Globus pallidus (tissue), 1 donor: ENCODE results near the gene CDCA8.
A peak's percentile ranks its signal among the peaks of the same experiment; 100 is the strongest.

Source experiments
- DNase-seq: peaks from one replicate; pipeline ENCODE4 v3.0.0-alpha.2; 2015; ENCODE audit warnings: low spot score

CDCA8 gene

DNA sequence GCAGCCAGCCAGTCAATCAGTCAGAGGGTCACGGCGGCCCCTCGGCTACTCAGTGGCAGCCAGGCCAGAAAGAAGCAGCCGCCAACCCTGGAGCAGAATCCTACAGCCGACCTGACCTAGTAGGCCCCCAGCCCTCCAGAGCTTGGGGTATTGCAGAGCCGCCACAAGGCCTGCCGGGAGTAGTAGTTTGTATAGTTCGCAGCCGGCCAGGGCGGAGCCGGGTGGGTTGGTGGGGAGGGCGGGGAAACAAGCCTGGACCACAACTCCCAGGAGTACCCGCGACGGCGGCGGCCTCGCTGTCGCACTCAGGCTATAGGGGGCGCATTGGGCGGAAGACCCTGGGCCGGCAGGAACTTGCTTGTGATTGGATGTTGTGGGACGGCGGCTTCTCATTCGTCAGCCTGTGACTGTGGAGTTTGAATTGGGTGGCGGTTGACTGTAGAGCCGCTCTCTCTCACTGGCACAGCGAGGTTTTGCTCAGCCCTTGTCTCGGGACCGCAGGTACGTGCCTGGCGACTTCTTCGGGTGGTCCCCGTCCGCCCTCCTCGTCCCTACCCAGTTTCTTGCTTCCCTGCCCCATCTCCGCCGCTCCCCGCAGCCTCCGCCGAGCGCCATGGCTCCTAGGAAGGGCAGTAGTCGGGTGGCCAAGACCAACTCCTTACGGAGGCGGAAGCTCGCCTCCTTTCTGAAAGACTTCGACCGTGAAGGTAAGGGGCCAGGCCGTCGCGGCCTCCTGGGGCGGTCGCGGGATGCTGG is at the start of gene CDCA8:
CDCA8 (plus strand) TSS at position 439 of the 756 bp plus-strand sequence; CDS start at position 614, 175 bp downstream.
- DNase-seq: peak; percentile 98

DNA sequence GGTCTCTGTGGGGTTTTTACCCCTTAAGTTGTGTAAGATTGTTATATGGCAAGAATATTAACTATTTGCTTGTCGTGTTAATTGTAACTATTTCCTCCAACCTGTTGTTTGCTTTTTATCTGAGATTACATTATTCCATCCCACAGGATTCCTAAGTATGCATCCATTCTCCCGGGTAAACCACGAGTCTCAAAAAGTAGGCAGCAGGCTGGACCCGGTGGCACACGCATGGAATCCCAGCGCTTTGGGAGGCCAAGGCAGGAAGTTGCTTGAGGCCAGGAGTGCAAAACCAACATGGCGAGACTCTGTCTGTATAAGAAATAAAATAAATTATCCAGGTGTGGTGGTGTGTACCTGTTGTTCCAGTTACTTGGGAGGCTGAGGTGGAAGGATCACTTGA is 45.0 kb upstream of the CDCA8 start:
- DNase-seq: no peak

DNA sequence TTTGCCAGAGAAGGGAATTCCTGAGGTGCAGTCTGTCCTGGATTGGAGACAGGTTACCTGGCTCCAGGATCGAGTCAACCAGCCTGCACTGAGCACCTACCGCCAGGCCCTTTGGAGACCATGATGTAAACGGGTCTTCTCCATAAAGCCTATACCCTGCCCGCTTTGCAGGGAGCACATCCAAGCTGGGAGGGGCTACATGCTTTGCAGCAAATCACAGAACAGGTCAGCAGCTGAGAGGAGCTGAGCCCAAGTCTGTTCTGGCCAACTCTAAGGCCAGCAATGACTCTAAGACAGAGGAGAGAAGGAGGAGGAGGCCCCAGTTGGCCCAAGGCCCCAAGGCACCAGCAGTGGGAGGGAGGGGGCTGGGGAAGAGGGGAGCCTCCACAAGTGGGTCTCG is 42.1 kb upstream of the CDCA8 start:
- no peak for DNase-seq

DNA sequence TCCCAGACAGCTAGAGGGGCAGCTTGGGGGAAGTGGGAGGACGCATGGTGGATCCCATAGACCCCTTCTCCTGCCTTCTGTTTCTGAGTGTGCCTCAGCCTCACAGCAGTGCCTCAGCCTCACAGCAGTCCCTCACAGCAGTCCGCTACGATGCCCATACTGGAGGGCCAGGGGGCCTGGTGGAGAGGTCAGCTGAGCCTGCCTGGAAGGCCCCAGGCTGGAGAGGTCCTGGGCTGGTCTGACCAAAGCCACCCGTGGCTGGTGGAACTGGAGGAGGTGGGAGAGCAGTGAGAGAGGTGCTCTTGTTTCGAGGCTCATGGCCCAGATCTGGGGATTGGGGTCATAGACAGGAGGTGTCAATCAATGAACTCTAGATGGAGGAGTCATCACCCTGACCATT is 41.6 kb upstream of the CDCA8 start:
- no peak for DNase-seq

DNA sequence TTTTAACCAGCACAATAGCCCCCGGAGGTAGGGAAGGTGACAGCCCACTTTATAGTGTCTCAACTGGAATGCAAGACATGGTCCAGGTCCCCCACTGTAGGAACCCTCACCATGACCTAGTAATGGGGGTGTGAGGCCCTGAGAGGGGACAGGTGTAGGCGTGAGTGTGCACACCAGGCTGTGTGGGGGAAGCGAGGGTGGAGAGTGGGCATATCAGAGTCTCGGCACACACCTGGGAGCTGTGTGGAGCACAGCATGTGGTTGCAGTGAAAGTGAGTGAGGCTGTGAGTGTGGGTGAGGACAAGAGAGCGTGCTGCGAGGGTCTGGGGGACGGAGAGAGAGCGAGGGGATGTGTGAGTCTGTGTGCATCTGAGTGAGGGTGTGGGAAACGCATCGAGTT is 40.5 kb upstream of the CDCA8 start:
- DNase-seq: no peak

DNA sequence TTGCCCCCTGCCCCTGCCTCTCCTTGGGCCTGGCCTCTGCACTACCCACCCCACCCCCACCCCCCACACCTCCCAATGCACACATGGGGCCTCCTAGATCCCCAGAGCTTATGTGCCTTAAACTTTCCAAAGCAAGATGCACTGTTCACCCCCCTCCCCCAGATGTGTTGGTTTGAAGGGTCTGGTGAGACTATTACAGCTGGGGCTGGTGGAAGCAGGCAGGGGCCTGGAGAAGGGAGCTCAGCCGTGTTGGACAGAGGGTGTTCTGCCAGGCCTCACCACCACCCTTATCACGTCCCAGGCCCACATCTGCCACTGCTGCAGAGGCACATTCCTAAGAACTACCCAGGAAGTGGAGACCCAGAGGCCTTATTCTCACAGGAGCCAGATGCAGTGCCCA is 39.3 kb upstream of the CDCA8 start:
- no peak for DNase-seq

DNA sequence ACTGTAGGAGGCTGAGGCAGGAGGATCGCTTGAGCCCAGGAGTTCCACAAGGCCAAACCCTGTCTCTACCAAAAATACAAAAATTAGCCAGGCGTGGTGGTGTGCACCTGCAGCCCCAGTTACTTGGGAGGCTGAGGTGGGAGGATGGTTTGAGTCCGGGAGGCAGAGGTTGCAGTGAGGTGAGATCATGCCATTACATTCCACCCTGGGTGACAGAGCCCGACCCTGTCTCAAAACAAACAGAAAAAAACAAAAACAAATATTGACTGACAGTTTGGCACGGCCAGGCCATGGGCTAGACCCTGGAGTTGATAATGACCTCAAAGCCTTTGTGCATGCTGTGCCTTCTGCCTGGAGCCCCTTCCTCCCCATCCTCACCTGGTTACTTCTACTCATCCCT is 38.4 kb upstream of the CDCA8 start:
- DNase-seq: no peak

DNA sequence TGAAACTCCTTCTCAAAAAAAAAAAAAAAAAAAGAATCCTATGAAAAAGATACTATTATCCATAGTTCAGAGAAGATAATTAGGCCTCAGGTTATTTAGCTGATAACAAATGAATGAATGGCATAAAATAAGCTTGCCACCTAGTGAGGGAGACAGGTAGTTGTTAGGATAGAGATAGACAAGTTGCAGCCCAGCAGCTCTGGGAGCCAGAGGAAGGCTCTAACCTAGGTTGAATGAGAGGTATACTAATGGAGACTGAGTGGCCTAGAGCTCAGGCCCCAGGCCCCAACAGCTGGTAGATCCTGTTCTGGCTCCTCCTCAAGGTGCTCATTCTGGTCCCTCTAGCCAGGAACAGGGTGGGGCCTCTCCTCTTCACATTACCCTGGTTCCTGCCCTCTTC is 37.0 kb upstream of the CDCA8 start:
- DNase-seq: no peak

DNA sequence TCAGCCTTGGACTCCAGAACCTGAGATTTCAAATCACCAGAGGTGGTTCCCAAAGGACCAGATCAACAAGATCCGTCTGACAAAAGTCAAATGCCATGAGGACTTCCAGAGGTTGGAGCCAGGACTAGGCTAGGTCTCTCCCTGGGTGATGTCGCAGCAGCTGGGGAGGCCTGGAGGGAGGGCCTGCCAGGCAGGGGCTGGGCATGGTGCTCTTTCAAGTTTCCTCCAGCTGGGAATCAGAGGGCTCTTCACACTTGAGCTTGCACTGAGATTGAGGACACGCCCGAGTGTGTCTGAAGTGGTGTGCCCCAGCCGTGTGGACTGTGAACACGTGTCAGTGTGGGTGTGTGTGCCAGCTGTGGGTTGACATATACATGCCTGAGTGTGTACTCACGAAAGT is 36.3 kb upstream of the CDCA8 start:
- no peak for DNase-seq

DNA sequence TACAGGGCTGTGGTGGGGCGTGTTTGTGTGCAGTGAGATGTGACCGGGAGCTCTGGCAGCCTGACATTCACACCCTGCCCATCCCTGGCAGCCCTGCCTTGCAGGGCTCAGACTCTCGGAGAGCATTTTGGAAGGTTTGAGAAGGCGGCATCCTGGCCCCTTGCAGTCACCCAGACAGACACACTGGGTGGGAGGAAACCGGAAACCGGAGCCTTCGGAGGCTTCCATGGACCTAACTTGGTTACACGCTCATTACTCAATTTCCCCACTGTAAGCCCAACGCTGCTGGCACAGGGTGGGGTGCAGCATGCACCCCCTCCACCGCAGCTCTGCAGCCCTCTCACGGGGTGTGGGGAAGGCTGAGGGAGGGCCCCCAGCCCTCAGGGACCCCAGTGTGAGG is 35.4 kb upstream of the CDCA8 start:
- no peak for DNase-seq

DNA sequence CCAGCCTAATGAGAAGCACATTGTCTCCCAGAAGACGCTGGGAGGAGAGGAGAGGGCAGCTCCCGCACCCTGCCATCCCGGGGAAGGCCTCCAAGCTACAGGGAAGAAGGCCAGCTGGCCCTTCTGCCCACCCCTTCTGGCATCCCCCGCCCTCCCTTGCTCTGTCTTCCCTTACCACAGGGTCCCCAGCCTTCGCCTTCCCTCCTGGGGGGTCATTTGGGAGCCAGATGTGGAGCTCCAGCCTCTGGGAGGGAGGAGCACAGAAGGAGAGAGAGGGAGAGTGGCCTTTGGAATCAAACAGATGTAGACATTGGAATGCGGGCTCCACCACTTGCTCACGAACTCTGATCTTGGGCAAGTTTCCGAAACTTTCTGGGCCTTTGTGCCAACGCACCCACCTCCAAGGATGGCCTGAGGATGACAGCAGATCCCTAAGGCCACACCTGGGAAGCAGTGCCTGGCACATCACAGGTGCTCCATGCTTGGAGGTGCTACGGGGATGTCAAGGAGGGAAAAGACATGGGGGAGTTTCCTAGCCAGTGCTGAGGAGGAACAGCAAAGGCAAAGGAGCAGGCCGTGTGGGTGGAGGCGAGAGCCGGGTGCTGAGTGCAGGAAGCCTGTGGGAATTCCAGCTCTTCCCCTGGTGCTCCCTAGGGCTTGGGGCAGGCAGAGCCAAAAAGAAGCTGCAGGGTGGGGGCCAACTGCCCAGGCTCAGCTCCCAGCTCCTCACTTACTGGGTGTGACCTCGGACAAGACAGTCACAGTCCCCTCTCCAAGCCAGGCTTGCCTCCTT is 34.5 kb upstream of the CDCA8 start:
- no peak for DNase-seq

DNA sequence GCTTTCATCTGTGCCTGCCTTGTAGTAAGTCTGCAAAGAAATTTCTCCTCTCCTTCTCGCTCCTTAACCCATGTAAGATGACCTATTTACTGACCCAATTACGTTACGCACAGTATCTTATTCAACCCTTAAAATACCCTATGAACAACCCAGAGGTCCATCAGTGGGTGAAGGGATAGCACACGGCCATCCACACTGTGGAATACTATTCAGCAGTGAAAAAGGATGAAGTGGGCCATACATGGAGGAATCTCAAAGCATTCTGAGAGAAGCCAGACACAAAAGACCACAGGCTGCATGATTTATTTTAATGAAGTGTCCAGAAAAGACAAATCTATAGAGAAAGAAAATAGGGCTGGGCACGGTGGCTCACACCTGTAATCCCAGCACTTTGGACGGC is 33.8 kb upstream of the CDCA8 start:
- no peak for DNase-seq

DNA sequence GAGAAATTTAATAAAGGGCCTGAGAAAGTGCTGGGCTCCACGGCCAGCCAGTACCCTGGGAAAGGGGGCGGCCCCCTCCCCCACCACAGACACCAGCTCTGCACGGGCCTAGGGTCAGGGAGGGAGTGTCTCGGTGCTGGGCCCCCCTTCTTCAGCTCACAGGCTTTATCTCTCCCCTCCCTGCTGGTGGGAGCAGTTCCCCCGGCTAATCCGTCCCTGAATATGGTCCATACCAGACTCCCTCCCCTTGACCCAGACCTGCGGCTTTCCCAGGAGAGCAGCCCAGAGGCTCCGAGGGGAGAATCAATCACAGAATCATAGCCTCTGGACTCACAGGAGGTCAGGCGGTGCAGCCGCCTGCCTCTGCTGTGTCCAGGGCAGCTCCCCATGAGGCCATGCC is 31.7 kb upstream of the CDCA8 start:
- DNase-seq: no peak

DNA sequence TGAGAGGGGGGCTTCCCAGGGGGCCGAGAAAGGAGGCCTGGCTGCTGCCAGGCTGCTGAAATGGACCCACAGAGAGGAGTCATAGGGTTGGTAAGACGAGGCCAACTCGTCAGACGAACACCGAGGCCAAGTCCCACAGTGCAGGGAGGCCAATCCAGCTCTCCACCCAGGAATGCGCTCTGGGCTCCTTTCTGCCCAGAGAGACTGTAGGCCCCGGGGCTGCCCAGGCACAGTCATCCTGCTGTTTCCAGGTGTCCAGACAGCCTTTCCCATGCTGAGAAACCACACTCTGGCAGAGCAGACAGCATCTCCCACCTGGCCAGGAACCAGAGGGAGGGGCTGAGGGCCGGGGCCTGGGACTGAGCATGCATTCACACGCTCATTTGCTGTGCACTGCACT is 30.9 kb upstream of the CDCA8 start:
- no peak for DNase-seq

DNA sequence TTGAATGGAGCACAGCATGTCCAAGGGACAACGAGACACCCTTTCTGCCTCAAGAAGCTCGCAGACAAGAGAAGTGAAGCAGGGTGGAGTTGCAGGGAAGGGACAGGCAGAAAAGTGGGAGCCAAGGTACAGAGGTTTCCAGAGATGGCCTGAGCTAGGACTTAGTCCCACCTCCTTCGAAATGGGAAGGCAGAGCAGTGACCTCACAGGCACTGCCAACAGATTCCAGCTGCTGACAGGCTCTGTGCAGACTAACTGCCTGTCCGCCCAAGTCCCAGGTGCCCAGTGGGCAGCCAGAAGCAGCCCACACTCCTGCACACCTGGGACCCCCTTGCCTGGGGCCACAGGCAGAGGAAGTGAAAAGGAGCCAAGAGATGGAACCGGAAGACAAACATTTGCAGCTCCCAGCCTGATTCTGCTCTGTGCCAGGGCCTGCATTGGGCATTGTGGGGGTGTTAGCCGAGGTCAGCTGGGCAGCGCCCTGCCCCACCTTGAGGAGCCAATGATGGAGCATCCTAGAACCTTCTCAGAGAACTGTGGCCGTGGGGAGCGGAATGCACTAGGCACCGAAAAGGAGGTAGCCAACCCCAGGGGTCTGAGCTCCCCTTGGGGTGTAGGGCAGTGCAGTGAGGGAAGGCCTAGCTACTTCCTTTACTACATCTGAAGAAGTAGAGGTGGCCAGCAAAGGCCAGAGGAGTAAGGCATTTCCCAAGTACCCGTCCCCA is 30.1 kb upstream of the CDCA8 start:
- DNase-seq: no peak

DNA sequence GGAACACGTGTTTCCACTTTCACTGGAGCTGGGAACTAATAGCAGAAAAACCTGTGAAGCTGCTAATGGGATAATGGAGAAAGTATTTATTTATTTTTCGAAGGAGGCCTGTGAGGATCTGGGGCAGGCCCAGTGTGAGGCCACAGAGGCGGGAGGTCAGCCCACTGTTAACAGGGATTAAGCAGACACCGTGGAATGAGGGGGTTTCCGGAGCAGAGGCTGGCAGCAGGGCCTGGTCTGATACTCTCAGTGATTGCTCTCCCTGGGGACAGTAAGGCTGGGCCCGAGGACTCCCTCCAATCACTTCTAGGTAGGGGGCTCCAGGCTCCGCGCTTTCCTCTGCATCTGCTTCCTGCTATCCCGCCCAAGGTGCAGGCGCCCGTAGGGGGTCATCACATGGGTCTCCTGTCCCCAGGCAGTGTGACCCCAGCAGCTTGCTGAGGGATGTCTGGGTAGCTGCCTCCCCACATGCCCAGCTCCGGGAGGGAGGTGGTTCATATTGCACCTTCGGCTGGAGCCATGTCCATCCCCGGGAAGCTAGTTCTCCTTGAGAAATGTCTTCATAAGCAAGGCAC is 28.8 kb upstream of the CDCA8 start:
- DNase-seq: no peak

DNA sequence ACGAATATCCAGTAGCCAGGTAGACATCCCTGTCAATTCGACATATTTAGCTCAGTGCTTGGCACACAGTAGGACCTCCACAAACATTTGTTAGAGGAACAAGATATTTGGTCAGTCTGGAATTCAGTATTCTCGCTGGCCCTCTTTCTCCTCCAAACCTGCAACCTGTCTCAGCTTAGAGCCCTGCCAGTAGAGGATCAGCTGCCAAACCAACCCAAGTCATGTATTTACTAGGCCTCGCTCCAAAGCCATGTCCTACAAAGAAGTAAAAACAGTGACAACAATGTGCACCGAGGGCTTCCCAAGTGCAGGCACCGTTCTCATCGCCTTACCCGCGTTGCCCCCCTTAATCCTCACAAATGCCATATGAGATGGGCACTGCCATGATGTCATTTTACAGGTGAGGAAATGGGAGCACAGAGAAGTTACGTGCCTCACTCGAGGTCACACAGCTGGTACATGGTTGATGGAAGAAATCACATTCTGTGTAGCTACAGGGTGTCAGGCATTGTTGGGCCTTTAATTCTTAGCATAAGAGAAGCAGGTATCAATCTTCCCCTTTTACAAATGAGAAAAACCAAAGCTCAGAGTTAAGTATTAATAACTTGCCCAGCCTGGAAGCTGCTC is 26.0 kb upstream of the CDCA8 start:
- no peak for DNase-seq

DNA sequence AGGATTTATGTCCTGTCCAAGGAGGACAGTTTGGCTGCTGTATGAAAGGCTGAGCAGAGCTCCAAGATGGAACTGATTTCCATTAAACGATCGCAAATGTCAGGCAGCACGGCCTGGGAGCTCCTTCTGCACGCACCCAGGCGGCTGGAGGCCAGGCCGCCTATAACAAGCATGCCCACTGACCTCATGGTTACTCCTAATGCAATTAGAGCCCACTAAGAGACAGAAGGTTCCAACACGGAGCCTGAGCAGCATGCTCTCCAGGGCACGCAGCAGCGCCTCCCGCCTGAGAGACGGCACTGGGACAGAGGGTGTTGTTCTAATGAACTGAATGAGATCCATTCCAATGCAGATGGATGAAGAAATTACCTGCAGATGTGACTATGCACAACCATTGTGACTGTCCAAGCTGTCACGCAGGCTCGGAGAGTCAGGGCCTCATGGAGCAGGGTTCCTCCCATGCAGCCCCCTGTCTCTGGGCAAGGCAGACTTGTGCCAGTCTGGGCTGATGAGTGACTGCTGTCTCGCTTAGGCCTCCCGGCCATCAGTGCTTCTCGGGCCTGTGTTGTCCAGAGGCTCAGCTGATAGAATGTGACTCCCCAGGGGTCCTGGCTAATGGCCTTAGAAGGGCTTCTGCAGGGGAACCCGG is 25.2 kb upstream of the CDCA8 start:
- no peak for DNase-seq

DNA sequence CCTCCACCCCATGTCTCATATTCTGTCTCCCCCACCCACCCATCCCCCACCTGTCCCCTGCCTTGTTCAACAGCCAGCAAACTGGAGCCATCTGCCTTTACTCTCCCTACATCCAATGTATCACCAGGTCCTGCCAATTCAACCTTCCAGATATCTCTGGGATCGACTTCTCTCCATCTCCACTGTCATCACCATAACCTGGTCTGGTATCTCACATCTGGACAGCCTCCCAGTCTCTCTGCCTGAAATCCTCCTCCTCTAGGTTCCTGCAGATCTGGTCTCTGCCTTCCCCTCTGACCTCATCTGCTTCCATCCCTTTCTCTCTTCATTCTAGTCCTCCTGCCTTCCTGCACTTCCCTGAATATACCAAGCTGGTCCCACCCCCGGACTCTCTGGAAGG is 22.2 kb upstream of the CDCA8 start:
- no peak for DNase-seq

DNA sequence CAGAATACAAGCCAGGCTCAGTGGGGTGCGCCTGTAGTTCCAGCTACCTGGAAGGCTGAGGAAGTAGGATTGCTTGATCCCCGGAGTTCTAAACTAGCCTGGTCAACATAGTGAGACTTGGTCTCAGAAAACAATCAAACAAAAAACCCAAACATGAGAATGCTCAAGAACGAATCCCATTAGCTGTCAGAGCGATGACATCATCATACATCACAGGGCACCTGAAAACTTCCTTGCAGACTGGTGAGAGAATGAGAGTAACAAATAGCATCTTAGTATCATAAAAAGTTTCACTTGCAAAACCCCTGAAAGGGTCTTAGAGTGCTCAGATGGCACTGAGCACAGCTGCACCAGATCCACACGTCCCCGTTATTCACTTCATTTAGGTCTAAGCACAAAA is 21.1 kb upstream of the CDCA8 start:
- no peak for DNase-seq

DNA sequence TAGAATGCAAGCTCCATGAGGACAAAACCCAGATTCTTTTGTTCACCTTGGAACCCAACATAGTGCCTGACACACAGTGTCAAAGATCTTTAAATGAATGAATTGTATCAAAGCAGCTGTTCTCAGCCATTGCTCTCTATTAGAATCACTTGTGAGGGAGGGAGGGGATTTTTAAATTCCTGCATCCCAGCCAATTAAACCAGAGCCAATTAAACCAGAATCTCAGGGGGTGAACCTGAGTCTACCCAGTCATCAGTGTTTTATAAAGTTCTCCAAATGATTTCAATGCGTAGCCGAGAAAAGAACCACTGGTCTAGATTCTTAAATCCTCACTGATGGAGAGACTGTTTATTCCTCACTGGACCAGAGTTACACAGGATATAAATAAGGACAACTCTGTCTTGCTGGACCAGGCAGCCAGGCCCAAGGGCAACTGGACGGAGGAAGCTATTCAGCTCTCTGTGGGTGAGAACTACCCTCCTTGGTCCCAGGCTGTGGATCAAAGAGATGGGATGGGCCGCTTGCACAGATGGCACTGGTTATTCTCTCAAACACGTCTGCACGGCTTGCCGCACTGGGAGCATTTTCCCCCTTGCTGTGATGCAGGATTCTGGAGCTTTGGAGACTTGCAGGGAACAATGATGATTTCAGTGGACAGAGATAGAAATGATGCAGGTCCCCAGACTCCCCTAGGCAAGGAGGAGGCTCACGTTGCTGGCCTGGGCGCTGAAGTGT is 20.0 kb upstream of the CDCA8 start:
- DNase-seq: no peak
